ENCODE results near the gene CUX1. TPM values are rescaled to one million over a fixed set of nuclear protein-coding genes. Genes with fewer than 3 reads are reported as not detected.
A peak's percentile ranks its signal among the peaks of the same experiment; 100 is the strongest.
"Not testable (repeated sequence)": the region's sequence is repeated elsewhere in the genome, so short reads cannot be mapped to it uniquely, and the experiment has no call there.

Gene CUX1
- total RNA-seq, 1 experiment from 2014 or later: 92.4 TPM

DNA sequence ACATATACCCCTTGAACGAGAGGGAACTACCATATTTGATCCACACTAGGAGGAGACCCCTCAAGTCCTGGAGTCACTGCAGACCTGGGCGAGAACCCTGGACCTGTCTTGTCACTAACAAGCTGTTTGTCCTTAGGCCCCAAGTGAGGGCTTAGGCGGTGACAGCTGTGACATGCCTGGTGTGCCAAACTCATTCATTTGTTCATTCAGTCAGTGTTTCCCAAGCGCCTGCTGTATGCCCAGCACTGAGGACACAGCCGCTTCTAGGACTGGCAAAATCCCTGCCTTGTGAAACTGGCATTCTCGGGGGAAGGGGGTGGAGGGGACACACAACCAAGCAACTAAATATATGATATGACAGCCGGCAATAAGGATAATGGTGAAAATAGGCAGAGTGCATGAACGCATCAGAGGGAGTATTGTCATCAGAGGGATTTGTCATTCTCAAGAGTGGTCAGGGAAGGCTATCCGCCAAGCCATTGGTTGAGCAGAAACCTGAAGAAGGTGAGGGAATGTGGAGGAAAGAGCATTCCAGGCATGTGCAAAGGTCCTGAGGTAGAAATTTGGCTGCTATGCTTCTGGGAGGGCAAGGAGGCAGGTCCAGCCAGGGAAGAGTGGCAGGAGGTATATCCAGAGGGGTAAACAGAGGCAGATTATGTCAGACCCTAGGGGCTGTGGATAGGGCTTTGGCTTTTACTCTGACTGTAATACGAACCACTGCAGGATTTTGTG, 480.2 kb downstream of the CUX1 start:
- DNase-seq: no peak
- Histone ChIP-seq H3K79me2 (ENCODE audit: low read length) (peaks cover 61% of the 10 kb centered on the region), H3K27ac (ENCODE audit: low read length) (peak overlapping the region; percentile 27), H4K20me1 (ENCODE audit: insufficient read depth, low read depth, low read length) (peaks cover 7% of the 10 kb centered on the region; the same call in 1 of the 2 replicates), H3K4me1 (ENCODE audit: low read length) (peaks cover 66% of the 10 kb centered on the region), H3K9me2 (replicated peaks; ENCODE audit: insufficient read depth, low read length) (no peaks in the 10 kb centered on the region), H3K9ac (ENCODE audit: low read length) (no peak overlapping the region), H2AFZ (ENCODE audit: low read length) (no peak overlapping the region), H3K4me2 (ENCODE audit: low read depth, low read length, poor library complexity, severe bottlenecking) (no peak overlapping the region), H3K27me3 (ENCODE audit: low read length) (no peaks in the 10 kb centered on the region), H3K36me3 (ENCODE audit: insufficient read depth, low read length) (peaks cover 16% of the 10 kb centered on the region; the same call in 1 of the 2 replicates), H3K9me3 (ENCODE audit: low read length) (no peaks in the 10 kb centered on the region), H3K4me3 (ENCODE audit: low read length) (no peak overlapping the region)

DNA sequence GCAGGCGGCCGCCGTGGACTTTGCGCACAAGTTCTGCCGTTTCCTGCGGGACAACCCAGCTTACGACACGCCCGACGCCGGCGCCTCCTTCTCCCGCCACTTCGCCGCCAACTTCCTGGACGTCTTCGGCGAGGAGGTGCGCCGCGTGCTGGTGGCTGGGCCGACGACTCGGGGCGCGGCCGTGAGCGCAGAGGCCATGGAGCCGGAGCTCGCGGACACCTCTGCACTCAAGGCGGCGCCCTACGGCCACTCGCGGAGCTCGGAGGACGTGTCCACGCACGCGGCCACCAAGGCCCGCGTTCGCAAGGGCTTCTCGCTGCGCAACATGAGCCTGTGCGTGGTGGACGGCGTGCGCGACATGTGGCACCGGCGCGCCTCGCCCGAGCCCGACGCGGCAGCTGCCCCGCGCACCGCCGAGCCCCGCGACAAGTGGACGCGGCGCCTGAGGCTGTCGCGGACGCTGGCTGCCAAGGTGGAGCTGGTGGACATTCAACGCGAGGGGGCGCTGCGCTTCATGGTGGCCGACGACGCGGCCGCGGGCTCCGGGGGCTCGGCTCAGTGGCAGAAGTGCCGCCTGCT, 483.3 kb downstream of the CUX1 start:
- H3K9me3 ChIP-seq (ENCODE audit: low read length): no peaks in the 10 kb centered on the region
- DNase-seq: no peak
- H3K79me2 ChIP-seq (ENCODE audit: low read length): peaks cover 31% of the 10 kb centered on the region
- H4K20me1 ChIP-seq (ENCODE audit: insufficient read depth, low read depth, low read length): peaks cover 7% of the 10 kb centered on the region; the same call in 1 of the 2 replicates
- H3K9ac ChIP-seq (ENCODE audit: low read length): no peak overlapping the region
- peaks cover 67% of the 10 kb centered on the region for H3K4me1 ChIP-seq (ENCODE audit: low read length)
- no peaks in the 10 kb centered on the region for H3K9me2 ChIP-seq (replicated peaks; ENCODE audit: insufficient read depth, low read length)
- no peak overlapping the region for H2AFZ ChIP-seq (ENCODE audit: low read length)
- H3K4me3 ChIP-seq (ENCODE audit: low read length): no peak overlapping the region
- H3K27me3 ChIP-seq (ENCODE audit: low read length): no peaks in the 10 kb centered on the region
- H3K36me3 ChIP-seq (ENCODE audit: insufficient read depth, low read length): peaks cover 17% of the 10 kb centered on the region
- no peak overlapping the region for H3K27ac ChIP-seq (ENCODE audit: low read length)
- H3K4me2 ChIP-seq (ENCODE audit: low read depth, low read length, poor library complexity, severe bottlenecking): no peak overlapping the region

DNA sequence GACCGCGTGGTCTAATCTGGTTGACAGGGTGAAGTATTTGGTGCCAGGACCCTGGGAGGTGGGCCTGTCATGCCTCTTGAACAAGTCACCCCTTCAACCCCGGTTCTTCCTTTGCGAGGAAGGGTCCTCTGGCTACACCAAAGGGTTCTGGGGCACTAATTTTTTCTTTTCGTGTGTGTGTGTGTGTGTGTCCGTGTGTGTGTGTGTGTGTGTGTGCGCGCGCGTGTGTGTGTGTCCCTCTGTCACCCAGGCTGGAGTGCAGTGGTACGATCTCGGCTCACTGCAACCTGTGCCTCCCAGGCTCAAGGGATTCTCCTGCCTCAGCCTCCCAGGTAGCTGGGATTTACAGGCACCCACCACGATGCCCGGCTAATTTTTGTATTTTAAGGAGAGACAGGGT, 483.9 kb downstream of the CUX1 start:
- Histone ChIP-seq H3K4me1 (ENCODE audit: low read length) (peaks cover 67% of the 10 kb centered on the region), H3K27ac (ENCODE audit: low read length) (peak overlapping the region; percentile 94), H3K36me3 (ENCODE audit: insufficient read depth, low read length) (peaks cover 14% of the 10 kb centered on the region), H3K79me2 (ENCODE audit: low read length) (peaks cover 25% of the 10 kb centered on the region)
- H4K20me1 ChIP-seq (ENCODE audit: insufficient read depth, low read depth, low read length); H3K9me3 ChIP-seq (ENCODE audit: low read length); H3K9me2 ChIP-seq (replicated peaks; ENCODE audit: insufficient read depth, low read length); H2AFZ ChIP-seq (ENCODE audit: low read length); H3K4me2 ChIP-seq (ENCODE audit: low read depth, low read length, poor library complexity, severe bottlenecking); H3K4me3 ChIP-seq (ENCODE audit: low read length); H3K27me3 ChIP-seq (ENCODE audit: low read length); H3K9ac ChIP-seq (ENCODE audit: low read length): not testable (repeated sequence)
- DNase-seq: peak; percentile 43

DNA sequence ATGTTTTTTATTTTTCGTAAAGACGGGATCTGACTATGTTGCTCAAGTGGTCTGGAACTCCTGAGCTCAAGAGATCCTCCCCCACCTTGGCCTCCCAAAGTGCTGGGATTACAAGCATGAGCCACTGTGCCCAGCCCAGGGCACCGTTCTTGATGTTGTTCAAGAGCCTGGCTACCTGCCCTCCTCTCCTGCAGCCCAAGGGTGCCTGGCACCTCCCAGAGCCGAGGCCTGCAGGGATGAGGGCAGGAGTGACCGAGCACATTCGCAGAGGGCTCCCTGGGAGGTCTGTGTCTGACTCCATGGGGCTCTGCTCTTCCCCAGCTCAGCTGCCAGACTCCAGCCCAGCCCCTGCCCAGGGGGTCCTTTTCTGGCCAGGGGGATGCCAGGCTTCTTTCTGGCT, 484.6 kb downstream of the CUX1 start:
- peak; percentile 40 for DNase-seq
- no peak overlapping the region for H2AFZ ChIP-seq (ENCODE audit: low read length)
- H3K36me3 ChIP-seq (ENCODE audit: insufficient read depth, low read length): peaks cover 11% of the 10 kb centered on the region
- no peaks in the 10 kb centered on the region for H3K9me3 ChIP-seq (ENCODE audit: low read length)
- peak overlapping the region; percentile 63 for H3K4me2 ChIP-seq (ENCODE audit: low read depth, low read length, poor library complexity, severe bottlenecking)
- peak overlapping the region; percentile 16; the same call in 1 of the 2 replicates for H3K9ac ChIP-seq (ENCODE audit: low read length)
- H3K4me1 ChIP-seq (ENCODE audit: low read length): peaks cover 70% of the 10 kb centered on the region
- peaks cover 18% of the 10 kb centered on the region for H3K79me2 ChIP-seq (ENCODE audit: low read length)
- H3K27ac ChIP-seq (ENCODE audit: low read length): peak overlapping the region; percentile 94
- H3K4me3 ChIP-seq (ENCODE audit: low read length): no peak overlapping the region
- H3K27me3 ChIP-seq (ENCODE audit: low read length): no peaks in the 10 kb centered on the region
- H3K9me2 ChIP-seq (replicated peaks; ENCODE audit: insufficient read depth, low read length): no peaks in the 10 kb centered on the region
- peaks cover 7% of the 10 kb centered on the region; the same call in 1 of the 2 replicates for H4K20me1 ChIP-seq (ENCODE audit: insufficient read depth, low read depth, low read length)

DNA sequence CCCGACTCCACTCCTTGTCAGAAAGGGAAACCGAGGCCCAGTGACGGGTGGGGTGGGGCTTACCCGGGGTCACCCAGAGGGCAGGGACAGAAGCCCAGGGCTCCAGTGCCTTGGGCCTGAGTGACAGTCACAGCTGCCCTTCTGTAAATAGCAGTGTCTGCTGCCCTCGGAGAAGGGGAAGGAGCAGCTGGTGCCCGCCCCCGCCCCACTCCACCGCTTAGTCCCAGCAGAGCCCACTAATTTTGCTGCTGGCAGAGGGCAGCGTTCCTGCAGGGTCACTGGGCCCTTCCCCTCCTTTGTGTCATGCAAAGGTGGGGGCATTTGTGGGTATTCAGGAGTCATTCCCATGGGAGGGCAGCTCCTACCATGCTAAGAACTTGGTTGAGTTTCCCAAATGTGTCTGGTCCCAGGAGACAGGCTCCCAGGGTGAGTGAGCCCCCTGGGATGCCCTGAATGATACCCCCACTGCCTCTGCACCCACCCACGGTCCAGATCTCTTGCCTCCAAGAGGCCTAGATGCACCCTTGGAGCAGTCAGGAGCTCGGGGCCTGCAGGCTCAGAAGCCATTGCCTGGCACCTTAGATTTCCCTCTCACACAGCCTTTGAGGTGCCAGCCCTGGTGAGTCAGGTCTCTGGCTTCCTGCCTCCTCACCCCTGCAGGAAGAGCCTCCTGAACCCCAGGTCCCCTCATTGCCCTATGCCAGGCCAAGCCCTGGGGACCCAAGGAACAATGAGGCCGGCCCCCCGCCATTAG, 486.4 kb downstream of the CUX1 start:
- H3K9me2 ChIP-seq (replicated peaks; ENCODE audit: insufficient read depth, low read length): no peaks in the 10 kb centered on the region
- H3K27ac ChIP-seq (ENCODE audit: low read length): peak overlapping the region; percentile 94
- peak overlapping the region; percentile 65 for H3K9ac ChIP-seq (ENCODE audit: low read length)
- no peak overlapping the region for H2AFZ ChIP-seq (ENCODE audit: low read length)
- peak; percentile 84 for DNase-seq
- peaks cover 87% of the 10 kb centered on the region for H3K4me1 ChIP-seq (ENCODE audit: low read length)
- H3K36me3 ChIP-seq (ENCODE audit: insufficient read depth, low read length): peaks cover 27% of the 10 kb centered on the region
- H4K20me1 ChIP-seq (ENCODE audit: insufficient read depth, low read depth, low read length): no peaks in the 10 kb centered on the region
- H3K9me3 ChIP-seq (ENCODE audit: low read length): no peaks in the 10 kb centered on the region
- peaks cover 22% of the 10 kb centered on the region; the same call in 1 of the 2 replicates for H3K79me2 ChIP-seq (ENCODE audit: low read length)
- H3K27me3 ChIP-seq (ENCODE audit: low read length): no peaks in the 10 kb centered on the region
- H3K4me2 ChIP-seq (ENCODE audit: low read depth, low read length, poor library complexity, severe bottlenecking): peak overlapping the region; percentile 63
- H3K4me3 ChIP-seq (ENCODE audit: low read length): peak overlapping the region; percentile 47; the same call in 1 of the 2 replicates

DNA sequence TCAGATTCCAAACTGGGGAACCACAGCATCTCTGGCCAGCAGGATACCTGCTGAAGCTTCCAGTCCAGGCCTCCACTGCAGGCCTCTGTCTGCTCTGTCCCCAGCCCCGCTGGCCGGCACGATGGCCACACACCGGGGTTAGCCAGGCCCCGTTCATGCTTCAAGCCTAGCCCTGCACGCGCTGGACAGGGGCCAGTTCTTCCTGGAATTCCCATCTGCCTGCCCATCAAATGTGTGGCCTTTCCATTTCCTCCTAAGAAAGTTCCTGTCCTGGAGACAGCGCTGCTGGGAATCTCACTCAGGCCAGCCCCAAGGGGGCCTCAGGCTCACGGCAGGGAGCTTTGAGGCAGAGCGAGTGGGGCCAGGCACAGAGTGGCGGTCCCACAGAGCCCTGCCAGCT, 487.2 kb downstream of the CUX1 start:
- H3K4me2 ChIP-seq (ENCODE audit: low read depth, low read length, poor library complexity, severe bottlenecking): peak overlapping the region; percentile 63
- H3K4me3 ChIP-seq (ENCODE audit: low read length): peak overlapping the region; percentile 21; the same call in 1 of the 2 replicates
- no peaks in the 10 kb centered on the region for H4K20me1 ChIP-seq (ENCODE audit: insufficient read depth, low read depth, low read length)
- peak overlapping the region; percentile 65 for H3K9ac ChIP-seq (ENCODE audit: low read length)
- no peaks in the 10 kb centered on the region for H3K9me2 ChIP-seq (replicated peaks; ENCODE audit: insufficient read depth, low read length)
- no peaks in the 10 kb centered on the region for H3K27me3 ChIP-seq (ENCODE audit: low read length)
- peaks cover 84% of the 10 kb centered on the region for H3K4me1 ChIP-seq (ENCODE audit: low read length)
- H3K36me3 ChIP-seq (ENCODE audit: insufficient read depth, low read length): peaks cover 28% of the 10 kb centered on the region
- no peaks in the 10 kb centered on the region for H3K9me3 ChIP-seq (ENCODE audit: low read length)
- peaks cover 19% of the 10 kb centered on the region; the same call in 1 of the 2 replicates for H3K79me2 ChIP-seq (ENCODE audit: low read length)
- no peak for DNase-seq
- H2AFZ ChIP-seq (ENCODE audit: low read length): no peak overlapping the region
- peak overlapping the region; percentile 94 for H3K27ac ChIP-seq (ENCODE audit: low read length)

DNA sequence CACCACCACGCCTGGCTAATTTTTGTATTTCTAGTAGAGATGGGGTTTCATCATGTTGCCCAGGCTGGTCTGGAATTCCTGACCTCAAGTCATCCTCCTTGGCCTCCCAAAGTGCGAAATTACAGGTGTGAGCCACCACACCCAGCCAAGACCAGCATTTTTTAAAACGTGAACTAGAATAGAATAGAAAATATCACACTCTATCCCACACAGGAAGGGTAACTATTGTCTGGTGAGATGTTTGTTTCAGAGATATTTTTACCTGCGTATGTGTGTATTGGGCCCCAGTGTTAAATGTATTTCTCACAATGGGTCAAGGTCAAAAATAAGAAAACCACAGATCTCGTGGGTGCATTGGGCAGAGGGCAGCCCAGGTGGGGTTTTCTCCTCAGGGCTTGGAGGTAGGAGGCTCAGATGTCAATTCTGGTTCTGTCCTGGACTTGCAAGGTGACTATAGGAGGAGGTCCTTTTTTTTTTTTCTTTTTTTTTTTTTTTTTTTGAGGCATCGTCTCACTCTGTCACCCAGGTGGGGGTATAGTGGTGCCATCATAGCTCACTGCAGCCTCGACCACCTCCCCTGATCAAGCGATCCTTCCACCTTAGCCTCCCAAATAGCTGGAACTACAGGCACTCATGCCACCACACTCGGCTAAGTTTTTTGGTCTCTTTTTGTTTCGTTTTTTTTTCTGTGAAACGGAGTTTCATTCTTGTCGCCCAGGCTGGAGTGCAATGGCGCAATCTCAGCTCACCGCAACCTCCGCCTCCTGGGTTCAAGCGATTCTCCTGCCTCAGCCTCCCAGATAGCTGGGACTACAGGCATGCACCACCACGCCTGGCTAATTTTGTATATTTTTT, 488.2 kb downstream of the CUX1 start:
- no peaks in the 10 kb centered on the region for H3K27me3 ChIP-seq (ENCODE audit: low read length)
- peak; percentile 89 for DNase-seq
- peaks cover 19% of the 10 kb centered on the region; the same call in 1 of the 2 replicates for H3K79me2 ChIP-seq (ENCODE audit: low read length)
- H3K4me2 ChIP-seq (ENCODE audit: low read depth, low read length, poor library complexity, severe bottlenecking): peak overlapping the region; percentile 77
- H3K27ac ChIP-seq (ENCODE audit: low read length): peak overlapping the region; percentile 94
- no peaks in the 10 kb centered on the region for H3K9me3 ChIP-seq (ENCODE audit: low read length)
- H3K36me3 ChIP-seq (ENCODE audit: insufficient read depth, low read length): peaks cover 34% of the 10 kb centered on the region
- peaks cover 78% of the 10 kb centered on the region for H3K4me1 ChIP-seq (ENCODE audit: low read length)
- no peaks in the 10 kb centered on the region for H3K9me2 ChIP-seq (replicated peaks; ENCODE audit: insufficient read depth, low read length)
- peak overlapping the region; percentile 65 for H3K9ac ChIP-seq (ENCODE audit: low read length)
- no peak overlapping the region for H2AFZ ChIP-seq (ENCODE audit: low read length)
- H4K20me1 ChIP-seq (ENCODE audit: insufficient read depth, low read depth, low read length): 0 out of 2 replicates have a peak, but pooled peaks cover 3% of the 10 kb centered on the region
- no peak overlapping the region for H3K4me3 ChIP-seq (ENCODE audit: low read length)

Measured in Karpas-422 (cell line).